GM12891 (cell line): ENCODE results near the gene GRIK4.

Source experiments
- PAX5 ChIP-seq: IDR thresholded peaks from 2 replicates; pipeline ENCODE4 v1.6.1; 2011; ENCODE audit warnings: low read length, moderate library complexity, mild to moderate bottlenecking; ENCODE audit not compliant: insufficient read depth, severe bottlenecking
- POLR2A ChIP-seq: IDR thresholded peaks from 2 replicates; pipeline ENCODE4 v1.6.1; 2011; ENCODE audit warnings: low read depth, low read length, control low read depth
- POLR2AphosphoS5 ChIP-seq: IDR thresholded peaks from 2 replicates; pipeline ENCODE4 v1.6.1; 2011; ENCODE audit warnings: low read depth, low read length, control low read depth
- POU2F2 ChIP-seq: IDR thresholded peaks from 2 replicates; pipeline ENCODE4 v1.6.1; 2011; ENCODE audit warnings: low read depth, mild to moderate bottlenecking, control low read depth, low read length, moderate library complexity

DNA sequence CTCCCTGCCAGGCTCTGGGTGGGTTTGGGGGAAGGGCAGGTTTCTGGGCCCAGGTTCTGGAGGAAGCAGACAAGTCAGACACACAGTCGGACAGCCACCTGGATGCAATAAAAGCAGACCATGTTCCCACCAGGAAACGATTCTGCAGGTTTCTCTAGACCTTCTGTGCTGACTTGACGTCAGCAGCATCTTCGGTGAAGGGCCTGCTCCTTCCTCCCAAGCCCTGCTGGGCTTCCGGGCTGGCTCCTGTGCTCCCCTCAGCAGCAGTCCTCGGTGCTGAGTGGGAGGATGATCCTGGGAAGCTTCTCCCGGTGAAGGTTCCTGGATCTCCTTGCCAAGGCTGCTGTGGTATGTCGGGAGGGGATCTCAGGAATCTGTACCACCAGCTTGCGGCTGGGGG is 240.0 kb downstream of the GRIK4 start:
- TF ChIP-seq POU2F2 (no peak), POLR2AphosphoS5 (no peak), POLR2A (no peak), PAX5 (no peak)
